Adrenal gland (tissue), 5 donors: ENCODE data around the gene CDH7.

Source experiments
- CTCF ChIP-seq, 6 experiments: fragments of 450-650 bp in 4 of 6; fragments of 200-600 bp in 2 of 6; sonication (generic) in 1 of 6; IDR thresholded peaks; 1 replicate in 5 of 6; 2 replicates in 1 of 6; pipeline versions ENCODE4 v1.5.1 to v1.8.0; 2016 to 2021; ENCODE audit warnings: antibody characterized with exemption in 6 of 6, mild to moderate bottlenecking in 2 of 6, moderate library complexity in 1 of 6
- POLR2A ChIP-seq, 2 donors: fragments of 450-650 bp; IDR thresholded peaks; one replicate each; pipeline ENCODE4 v1.6.1; 2017; ENCODE audit warnings: antibody characterized with exemption in 2 of 2, mild to moderate bottlenecking in 2 of 2, moderate library complexity in 1 of 2
- donor health status: DM: no; HTN: no; CAD: no.

- no peak for TF ChIP-seq CTCF (IDR thresholded peaks at IDR 0.05)
- no peak for TF ChIP-seq POLR2A (IDR thresholded peaks at IDR 0.05)
Measured at GRCh38 chr18:65827444-65827843, 76.6 kb downstream of the CDH7 start.
